Ishikawa (cell line): ENCODE data around the gene EEF2K.

Experiments used
- CEBPB ChIP-seq: IDR thresholded peaks from 2 replicates; pipeline ENCODE4 v1.6.1; 2012
- CREB1 ChIP-seq: IDR thresholded peaks from 2 replicates; pipeline ENCODE4 v1.6.1; 2012; ENCODE audit warnings: low read depth
- EGR1 ChIP-seq: IDR thresholded peaks from 2 replicates; pipeline ENCODE4 v1.6.1; 2012
- EP300 ChIP-seq: IDR thresholded peaks from 2 replicates; pipeline ENCODE4 v1.6.1; 2012; ENCODE audit warnings: borderline replicate concordance
- FOXM1 ChIP-seq: IDR thresholded peaks from 2 replicates; pipeline ENCODE4 v1.6.1; 2012; ENCODE audit warnings: low read depth, borderline replicate concordance
- MAX ChIP-seq: IDR thresholded peaks from 2 replicates; pipeline ENCODE4 v1.6.1; 2012
- NFIC ChIP-seq: IDR thresholded peaks from 2 replicates; pipeline ENCODE4 v1.6.1; 2012
- RAD21 ChIP-seq: IDR thresholded peaks from 2 replicates; pipeline ENCODE4 v1.6.1; 2012; ENCODE audit warnings: low read depth
- REST ChIP-seq: IDR thresholded peaks from 2 replicates; pipeline ENCODE4 v1.6.1; 2012; ENCODE audit warnings: low read depth, mild to moderate bottlenecking
- TAF1 ChIP-seq: IDR thresholded peaks from 2 replicates; pipeline ENCODE4 v1.6.1; 2012; ENCODE audit warnings: low read depth, mild to moderate bottlenecking
- TCF12 ChIP-seq: IDR thresholded peaks from 2 replicates; pipeline ENCODE4 v1.6.1; 2012; ENCODE audit warnings: low read depth
- TEAD4 ChIP-seq: IDR thresholded peaks from 2 replicates; pipeline ENCODE4 v1.6.1; 2012
- USF1 ChIP-seq: IDR thresholded peaks from 2 replicates; pipeline ENCODE4 v1.6.1; 2012
- YY1 ChIP-seq: IDR thresholded peaks from 2 replicates; pipeline ENCODE4 v1.6.1; 2012; ENCODE audit warnings: low read depth
- ZBTB7A ChIP-seq: IDR thresholded peaks from 2 replicates; pipeline ENCODE4 v1.6.1; 2012; ENCODE audit warnings: low read depth

The EEF2K gene

GRCh38 chr16:22233037-22233372 lies 26.9 kb downstream of the EEF2K start:
- TF ChIP-seq USF1 (no peak), CREB1 (0 out of 2 replicates have a peak, but pooled peaks have one; percentile 19), FOXM1 (no peak), TAF1 (no peak), ZBTB7A (no peak), RAD21 (no peak), TEAD4 (no peak), EGR1 (no peak)

- TF ChIP-seq ZBTB7A (no peak), EP300 (no peak), CEBPB (peak; percentile 71), YY1 (no peak)
Measured at GRCh38 chr16:22235839-22236745, 30.0 kb downstream of the EEF2K start.

GRCh38 chr16:22239131-22239805 lies 33.2 kb downstream of the EEF2K start:
- TF ChIP-seq FOXM1 (no peak), REST (no peak), TEAD4 (no peak), CREB1 (no peak), NFIC (no peak), TCF12 (no peak), YY1 (no peak), EGR1 (no peak), TAF1 (no peak), EP300 (no peak), CEBPB (no peak), ZBTB7A (no peak), USF1 (no peak), RAD21 (no peak), MAX (no peak)

- no peak for TF ChIP-seq TEAD4
- TF ChIP-seq YY1: no peak
- TF ChIP-seq RAD21: no peak
- TF ChIP-seq TCF12: no peak
- no peak for TF ChIP-seq USF1
- TF ChIP-seq CREB1: no peak
- TF ChIP-seq EP300: no peak
- no peak for TF ChIP-seq NFIC
- TF ChIP-seq REST: no peak
- no peak for TF ChIP-seq MAX
- no peak for TF ChIP-seq ZBTB7A
- TF ChIP-seq TAF1: no peak
- no peak for TF ChIP-seq FOXM1
- TF ChIP-seq CEBPB: no peak
- TF ChIP-seq EGR1: no peak
Measured at GRCh38 chr16:22240023-22240710, 34.1 kb downstream of the EEF2K start.

GRCh38 chr16:22250522-22250921 lies 44.4 kb downstream of the EEF2K start:
- TF ChIP-seq CREB1: no peak
- TF ChIP-seq USF1: no peak
- TF ChIP-seq ZBTB7A: no peak
- no peak for TF ChIP-seq TAF1
- TF ChIP-seq REST: no peak
- TF ChIP-seq EGR1: no peak
- TF ChIP-seq NFIC: no peak
- TF ChIP-seq YY1: no peak
- TF ChIP-seq FOXM1: no peak
- TF ChIP-seq TCF12: no peak
- TF ChIP-seq RAD21: no peak
- TF ChIP-seq TEAD4: no peak
- no peak for TF ChIP-seq CEBPB
- TF ChIP-seq EP300: no peak
- TF ChIP-seq MAX: no peak
